GM18858 (cell line): Measurements from ENCODE around the gene NXPE4.
"Not testable (repeated sequence)": the region's sequence is repeated elsewhere in the genome, so short reads cannot be mapped to it uniquely, and the experiment has no call there.

Experiments
- ATAC-seq: cut with Tn5 transposase; IDR thresholded peaks from one replicate; pipeline ENCODE4 v1.9.1; 2021; ENCODE audit not compliant: unreplicated experiment

Gene NXPE4

GRCh38 chr11:114610984-114611944 is 15.7 kb upstream of the NXPE4 start:
- ATAC-seq, result no peak

- ATAC-seq, result no peak
Observed at GRCh38 chr11:114610550-114610949, 15.0 kb upstream of the NXPE4 start.

GRCh38 chr11:114609429-114609828 is 13.8 kb upstream of the NXPE4 start:
- no peak for ATAC-seq

GRCh38 chr11:114608605-114609004 is 13.0 kb upstream of the NXPE4 start:
- not testable (repeated sequence) for ATAC-seq

- ATAC-seq, result no peak
Observed at GRCh38 chr11:114607753-114608459, 12.3 kb upstream of the NXPE4 start.

GRCh38 chr11:114606802-114607075 is 11.2 kb upstream of the NXPE4 start:
- not testable (repeated sequence) for ATAC-seq

- no peak for ATAC-seq
Observed at GRCh38 chr11:114606003-114606801, 10.6 kb upstream of the NXPE4 start.

GRCh38 chr11:114605370-114605769 is 9.8 kb upstream of the NXPE4 start:
- no peak for ATAC-seq

- ATAC-seq, result no peak
Observed at GRCh38 chr11:114604886-114605285, 9.3 kb upstream of the NXPE4 start.

GRCh38 chr11:114604179-114604813 is 8.7 kb upstream of the NXPE4 start:
- ATAC-seq, result no peak

- not testable (repeated sequence) for ATAC-seq
Observed at GRCh38 chr11:114603151-114603550, 7.6 kb upstream of the NXPE4 start.

GRCh38 chr11:114598461-114598860 is 2.9 kb upstream of the NXPE4 start:
- ATAC-seq, result no peak

GRCh38 chr11:114596175-114596919 is 761 bp upstream of the NXPE4 start:
- ATAC-seq, result no peak

GRCh38 chr11:114594703-114595102 is 883 bp downstream of the NXPE4 start:
- no peak for ATAC-seq

- ATAC-seq, result no peak
Observed at GRCh38 chr11:114587398-114587953, 8.1 kb downstream of the NXPE4 start.

- ATAC-seq, result no peak
Observed at GRCh38 chr11:114586797-114587196, 8.8 kb downstream of the NXPE4 start.

- no peak for ATAC-seq
Observed at GRCh38 chr11:114571712-114572111, 23.9 kb downstream of the NXPE4 start.

- no peak for ATAC-seq
Observed at GRCh38 chr11:114569801-114570200, 25.8 kb downstream of the NXPE4 start.

- ATAC-seq, result no peak
Observed at GRCh38 chr11:114566276-114566675, 29.3 kb downstream of the NXPE4 start.

- ATAC-seq, result no peak
Observed at GRCh38 chr11:114564831-114565230, 30.8 kb downstream of the NXPE4 start.
